OCI-LY1 (cell line): ENCODE data around the gene RNASE12.

Experiments used
- H2AFZ ChIP-seq: fragments of 200-600 bp; sonication (generic), shearing (Covaris generic); 2 replicates; pipeline ENCODE4 v1.6.0; 2014; ENCODE audit warnings: antibody characterized with exemption, mild to moderate bottlenecking, low read length
- H3F3A ChIP-seq: fragments of 200-600 bp; sonication (generic), shearing (Covaris generic); 2 replicates; pipeline ENCODE4 v1.6.0; 2014; ENCODE audit warnings: mild to moderate bottlenecking, antibody characterized with exemption, low read length, moderate library complexity; ENCODE audit not compliant: insufficient read depth
- H3K27ac ChIP-seq: fragments of 200-600 bp; sonication (generic); 2 replicates; pipeline ENCODE4 v1.5.1; 2014; ENCODE audit warnings: low read length, mixed run types, mild to moderate bottlenecking, low read depth; ENCODE audit not compliant: poor library complexity, severe bottlenecking
- H3K27me3 ChIP-seq: fragments of 200-600 bp; sonication (generic); 2 replicates; pipeline ENCODE4 v1.6.0; 2014; ENCODE audit warnings: antibody characterized with exemption, mild to moderate bottlenecking, low read length, moderate library complexity; ENCODE audit not compliant: insufficient read depth
- H3K36me3 ChIP-seq: fragments of 200-600 bp; sonication (generic); 2 replicates; pipeline ENCODE4 v1.6.1; 2014; ENCODE audit warnings: mild to moderate bottlenecking, antibody characterized with exemption, low read length, moderate library complexity, mixed read lengths; ENCODE audit not compliant: insufficient read depth
- H3K4me1 ChIP-seq: fragments of 200-600 bp; sonication (generic); 2 replicates; pipeline ENCODE4 v1.5.1; 2014; ENCODE audit warnings: mild to moderate bottlenecking, low read length, moderate library complexity; ENCODE audit not compliant: insufficient read depth, severe bottlenecking
- H3K4me2 ChIP-seq: fragments of 200-600 bp; sonication (generic), shearing (Covaris generic); 2 replicates; pipeline ENCODE4 v1.6.1; 2014; ENCODE audit warnings: low read length
- H3K4me3 ChIP-seq: fragments of 200-600 bp; sonication (generic); 2 replicates; pipeline ENCODE4 v1.5.1; 2014; ENCODE audit warnings: low read length, low read depth, mild to moderate bottlenecking, mixed read lengths; ENCODE audit not compliant: poor library complexity, severe bottlenecking
- H3K79me2 ChIP-seq: fragments of 200-600 bp; shearing (Covaris generic); 2 replicates; pipeline ENCODE4 v1.6.1; 2016; ENCODE audit warnings: mixed run types, low read length, mixed read lengths; ENCODE audit not compliant: insufficient read depth
- H3K9ac ChIP-seq: fragments of 200-600 bp; sonication (generic), shearing (Covaris generic); 2 replicates; pipeline ENCODE4 v1.6.1; 2014; ENCODE audit warnings: mild to moderate bottlenecking, low read length, mixed read lengths
- H3K9me2 ChIP-seq: fragments of 200-600 bp; sonication (generic), shearing (Covaris generic); 2 replicates; pipeline ENCODE4 v1.6.1; 2014; ENCODE audit warnings: low read depth, mild to moderate bottlenecking, low read length, mixed read lengths
- H3K9me3 ChIP-seq: fragments of 200-600 bp; shearing (Covaris generic); 2 replicates; pipeline ENCODE4 v1.6.1; 2014; ENCODE audit warnings: low read length, mixed read lengths
- H4K20me1 ChIP-seq: fragments of 200-600 bp; sonication (generic), shearing (Covaris generic); 2 replicates; pipeline ENCODE4 v1.6.0; 2016; ENCODE audit warnings: mild to moderate bottlenecking, low read length; ENCODE audit not compliant: insufficient read depth
- EZH2 ChIP-seq: fragments of 200-600 bp; sonication (generic), shearing (Covaris generic); IDR thresholded peaks from 2 replicates; pipeline ENCODE4 v1.8.0; 2017; ENCODE audit warnings: borderline replicate concordance, mixed run types, mild to moderate bottlenecking, antibody characterized with exemption, low read length, moderate library complexity, mixed read lengths
- TF ChIP-seq, protein P1 (sequence below): fragments of 200-600 bp; sonication (generic), shearing (Covaris generic); IDR thresholded peaks from 2 replicates; pipeline ENCODE4 v1.5.1; 2017; ENCODE audit warnings: mild to moderate bottlenecking, antibody characterized with exemption, low read length, moderate library complexity, mixed read lengths

The RNASE12 gene

DNA sequence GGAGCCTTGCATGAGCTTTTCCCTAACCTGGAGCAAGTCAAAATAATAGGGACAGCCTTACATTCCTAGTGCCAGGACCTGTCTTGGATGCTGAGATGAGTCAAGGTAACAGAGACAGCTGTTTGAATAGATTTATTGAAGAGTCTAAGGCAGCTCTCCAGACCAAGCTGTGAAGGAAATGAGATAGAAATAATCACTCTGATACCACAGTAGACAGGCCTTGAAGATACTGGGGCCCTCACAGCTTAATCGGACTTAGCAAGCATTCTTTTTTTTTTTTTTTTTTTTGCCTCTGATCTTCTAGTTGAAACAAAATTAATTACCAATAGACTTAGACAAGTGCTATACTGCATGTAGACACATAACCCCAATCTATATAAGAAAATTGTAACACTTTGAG is 27.2 kb downstream of the RNASE12 start:
- Histone ChIP-seq H3K27me3 (no peaks in the 10 kb centered on the region), H3K4me1 (no peaks in the 10 kb centered on the region), H3K9ac (no peak overlapping the region), H3K27ac (no peak overlapping the region), H3K79me2 (no peaks in the 10 kb centered on the region), H3K9me3 (no peaks in the 10 kb centered on the region), H3K36me3 (no peaks in the 10 kb centered on the region), H3K4me3 (no peak overlapping the region), H2AFZ (no peak overlapping the region), H3F3A (no peaks in the 10 kb centered on the region), H3K4me2 (no peak overlapping the region), H4K20me1 (no peaks in the 10 kb centered on the region), H3K9me2 (no peaks in the 10 kb centered on the region)
- TF ChIP-seq EZH2: no peak
- TF ChIP-seq, protein P1, sequence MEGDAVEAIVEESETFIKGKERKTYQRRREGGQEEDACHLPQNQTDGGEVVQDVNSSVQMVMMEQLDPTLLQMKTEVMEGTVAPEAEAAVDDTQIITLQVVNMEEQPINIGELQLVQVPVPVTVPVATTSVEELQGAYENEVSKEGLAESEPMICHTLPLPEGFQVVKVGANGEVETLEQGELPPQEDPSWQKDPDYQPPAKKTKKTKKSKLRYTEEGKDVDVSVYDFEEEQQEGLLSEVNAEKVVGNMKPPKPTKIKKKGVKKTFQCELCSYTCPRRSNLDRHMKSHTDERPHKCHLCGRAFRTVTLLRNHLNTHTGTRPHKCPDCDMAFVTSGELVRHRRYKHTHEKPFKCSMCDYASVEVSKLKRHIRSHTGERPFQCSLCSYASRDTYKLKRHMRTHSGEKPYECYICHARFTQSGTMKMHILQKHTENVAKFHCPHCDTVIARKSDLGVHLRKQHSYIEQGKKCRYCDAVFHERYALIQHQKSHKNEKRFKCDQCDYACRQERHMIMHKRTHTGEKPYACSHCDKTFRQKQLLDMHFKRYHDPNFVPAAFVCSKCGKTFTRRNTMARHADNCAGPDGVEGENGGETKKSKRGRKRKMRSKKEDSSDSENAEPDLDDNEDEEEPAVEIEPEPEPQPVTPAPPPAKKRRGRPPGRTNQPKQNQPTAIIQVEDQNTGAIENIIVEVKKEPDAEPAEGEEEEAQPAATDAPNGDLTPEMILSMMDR: no peak

DNA sequence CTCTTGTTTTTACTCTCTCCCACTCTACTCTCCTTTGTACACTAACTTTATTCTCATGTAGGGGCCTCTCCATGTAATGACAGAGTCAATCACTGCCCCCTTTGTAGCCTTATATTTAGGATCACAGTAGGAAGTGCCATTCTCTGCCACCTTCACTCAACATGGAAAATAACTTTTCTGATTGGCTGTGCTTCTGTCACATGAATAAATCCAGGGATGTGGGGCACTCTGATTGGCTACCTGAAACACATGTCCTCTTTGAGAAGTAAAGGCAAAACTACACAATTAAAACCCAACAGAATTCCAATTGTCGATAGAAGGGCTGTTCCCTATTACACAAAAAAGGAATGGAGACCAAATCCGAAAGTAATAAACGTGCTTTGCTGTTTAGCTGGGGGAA is 30.2 kb downstream of the RNASE12 start, which contains the start of gene RNASE9:
Gene RNASE9 (minus strand): TSS at position 87 of the 400 bp plus-strand sequence.
- H3K79me2 ChIP-seq: no peaks in the 10 kb centered on the region
- H3K9me2 ChIP-seq: no peaks in the 10 kb centered on the region
- H3K9me3 ChIP-seq: no peaks in the 10 kb centered on the region
- H2AFZ ChIP-seq: no peak within 1 kb of the TSS
- no peak for TF ChIP-seq EZH2
- TF ChIP-seq, protein P1: no peak
- no peak within 1 kb of the TSS for H3K4me2 ChIP-seq
- H3K36me3 ChIP-seq: no peaks in the 10 kb centered on the region
- no peak within 1 kb of the TSS for H3K4me3 ChIP-seq
- H3K9ac ChIP-seq: no peak within 1 kb of the TSS
- H3K27me3 ChIP-seq: no peaks in the 10 kb centered on the region; the same call in 1 of the 2 replicates
- no peaks in the 10 kb centered on the region for H3F3A ChIP-seq
- no peaks in the 10 kb centered on the region for H3K4me1 ChIP-seq
- H4K20me1 ChIP-seq: no peaks in the 10 kb centered on the region
- H3K27ac ChIP-seq: no peak within 1 kb of the TSS

GRCh38 chr14:20559461-20559904 is 31.7 kb downstream of the RNASE12 start:
- Histone ChIP-seq H3K4me3 (no peak overlapping the region), H3K79me2 (no peaks in the 10 kb centered on the region), H3K9ac (no peak overlapping the region), H3K27ac (no peak overlapping the region), H3K4me1 (no peaks in the 10 kb centered on the region), H4K20me1 (no peaks in the 10 kb centered on the region), H3K27me3 (no peaks in the 10 kb centered on the region; the same call in 1 of the 2 replicates), H3K9me3 (no peaks in the 10 kb centered on the region), H3F3A (no peaks in the 10 kb centered on the region), H3K4me2 (no peak overlapping the region), H3K36me3 (no peaks in the 10 kb centered on the region), H2AFZ (no peak overlapping the region), H3K9me2 (no peaks in the 10 kb centered on the region)
- no peak for TF ChIP-seq EZH2
- TF ChIP-seq, protein P1: no peak
